GM12874 (cell line): ENCODE measurements around the gene BEGAIN.

Experiments
- TF ChIP-seq, protein P1 (sequence below): IDR thresholded peaks from 2 replicates; pipeline ENCODE4 v1.5.1; 2011; ENCODE audit warnings: low read depth, mild to moderate bottlenecking, control low read depth, low read length, moderate library complexity; ENCODE audit not compliant: insufficient read depth

The BEGAIN gene

DNA sequence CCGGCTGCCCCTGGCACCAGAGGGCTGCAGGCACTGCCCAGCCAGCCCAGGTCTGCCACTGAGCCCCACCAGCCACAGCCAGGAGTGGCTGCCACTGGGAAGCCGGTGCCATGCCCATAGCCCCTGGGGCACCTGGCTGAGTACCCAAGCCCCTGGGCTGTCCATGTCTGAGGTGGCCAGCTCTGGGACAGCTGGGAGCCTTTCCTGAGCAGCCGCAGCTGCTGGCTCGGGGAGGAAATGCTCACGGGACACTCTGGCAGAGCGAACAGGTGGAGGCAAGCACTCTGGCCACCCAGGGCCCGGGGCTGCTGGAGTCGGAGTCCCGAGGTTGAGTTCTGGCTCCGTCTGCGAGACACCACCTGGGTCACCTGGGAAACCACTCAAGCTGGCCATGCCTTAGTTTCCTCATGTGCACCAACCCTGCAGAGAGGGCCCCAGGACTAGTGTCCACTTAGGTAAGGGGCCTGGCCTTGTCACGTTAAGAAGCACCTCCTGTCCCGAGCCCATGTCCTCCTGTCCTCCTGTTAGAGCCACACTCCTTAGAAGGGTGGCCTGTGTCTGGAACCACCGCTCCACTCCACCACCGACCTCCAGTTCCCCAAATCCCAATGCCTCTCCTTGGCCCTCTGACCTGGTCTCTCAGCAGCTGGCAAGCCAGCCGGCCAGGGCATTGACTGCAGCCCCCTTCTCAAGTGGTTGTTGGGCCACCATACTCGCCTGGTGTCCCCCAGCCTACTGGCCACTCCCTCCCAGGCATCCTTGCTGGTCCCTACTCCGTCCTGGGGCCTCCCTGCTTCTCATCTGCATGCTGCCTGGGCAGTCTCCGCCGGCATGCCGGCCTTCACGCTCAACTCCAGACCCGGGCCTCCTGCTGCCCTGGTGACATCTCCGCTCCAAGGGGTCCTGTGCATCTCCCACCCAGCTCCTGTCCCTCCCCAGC, 45.3 kb downstream of the BEGAIN start:
- TF ChIP-seq, protein P1, sequence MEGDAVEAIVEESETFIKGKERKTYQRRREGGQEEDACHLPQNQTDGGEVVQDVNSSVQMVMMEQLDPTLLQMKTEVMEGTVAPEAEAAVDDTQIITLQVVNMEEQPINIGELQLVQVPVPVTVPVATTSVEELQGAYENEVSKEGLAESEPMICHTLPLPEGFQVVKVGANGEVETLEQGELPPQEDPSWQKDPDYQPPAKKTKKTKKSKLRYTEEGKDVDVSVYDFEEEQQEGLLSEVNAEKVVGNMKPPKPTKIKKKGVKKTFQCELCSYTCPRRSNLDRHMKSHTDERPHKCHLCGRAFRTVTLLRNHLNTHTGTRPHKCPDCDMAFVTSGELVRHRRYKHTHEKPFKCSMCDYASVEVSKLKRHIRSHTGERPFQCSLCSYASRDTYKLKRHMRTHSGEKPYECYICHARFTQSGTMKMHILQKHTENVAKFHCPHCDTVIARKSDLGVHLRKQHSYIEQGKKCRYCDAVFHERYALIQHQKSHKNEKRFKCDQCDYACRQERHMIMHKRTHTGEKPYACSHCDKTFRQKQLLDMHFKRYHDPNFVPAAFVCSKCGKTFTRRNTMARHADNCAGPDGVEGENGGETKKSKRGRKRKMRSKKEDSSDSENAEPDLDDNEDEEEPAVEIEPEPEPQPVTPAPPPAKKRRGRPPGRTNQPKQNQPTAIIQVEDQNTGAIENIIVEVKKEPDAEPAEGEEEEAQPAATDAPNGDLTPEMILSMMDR = no peak

DNA sequence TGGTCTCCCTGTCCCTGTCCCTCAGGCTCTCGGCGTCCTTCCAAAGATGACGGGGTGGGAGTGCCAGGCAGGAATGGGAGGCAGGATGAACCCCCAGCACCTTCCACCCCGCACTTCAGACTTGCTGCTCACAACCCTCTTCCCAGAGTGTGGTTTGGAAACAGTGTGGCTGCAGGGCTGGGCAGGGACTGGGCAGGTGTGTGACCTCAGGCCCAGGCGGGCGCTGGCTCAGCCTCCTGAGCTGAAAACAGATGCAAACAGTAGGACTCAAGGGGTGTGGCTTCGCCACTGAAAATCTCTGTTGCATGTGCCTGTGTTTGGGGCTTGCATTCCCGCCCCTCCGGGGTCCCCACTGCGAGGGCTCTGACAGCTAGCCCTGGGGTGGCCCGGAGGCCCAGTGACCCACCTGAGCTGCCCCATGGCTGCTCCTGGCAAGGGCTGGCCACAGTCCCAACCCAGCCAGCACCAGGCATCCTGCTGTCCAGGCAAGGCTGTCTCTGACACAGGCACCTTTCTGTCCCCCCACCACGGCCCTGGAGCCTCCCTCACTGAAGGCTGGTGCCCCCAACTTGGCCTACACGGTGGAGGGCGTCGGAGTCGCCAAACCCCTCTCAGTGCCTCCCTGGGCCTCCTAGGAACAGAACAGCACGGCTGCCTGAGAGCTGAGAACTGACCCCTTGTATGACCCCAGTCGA, 46.1 kb downstream of the BEGAIN start:
- TF ChIP-seq, protein P1 = no peak

DNA sequence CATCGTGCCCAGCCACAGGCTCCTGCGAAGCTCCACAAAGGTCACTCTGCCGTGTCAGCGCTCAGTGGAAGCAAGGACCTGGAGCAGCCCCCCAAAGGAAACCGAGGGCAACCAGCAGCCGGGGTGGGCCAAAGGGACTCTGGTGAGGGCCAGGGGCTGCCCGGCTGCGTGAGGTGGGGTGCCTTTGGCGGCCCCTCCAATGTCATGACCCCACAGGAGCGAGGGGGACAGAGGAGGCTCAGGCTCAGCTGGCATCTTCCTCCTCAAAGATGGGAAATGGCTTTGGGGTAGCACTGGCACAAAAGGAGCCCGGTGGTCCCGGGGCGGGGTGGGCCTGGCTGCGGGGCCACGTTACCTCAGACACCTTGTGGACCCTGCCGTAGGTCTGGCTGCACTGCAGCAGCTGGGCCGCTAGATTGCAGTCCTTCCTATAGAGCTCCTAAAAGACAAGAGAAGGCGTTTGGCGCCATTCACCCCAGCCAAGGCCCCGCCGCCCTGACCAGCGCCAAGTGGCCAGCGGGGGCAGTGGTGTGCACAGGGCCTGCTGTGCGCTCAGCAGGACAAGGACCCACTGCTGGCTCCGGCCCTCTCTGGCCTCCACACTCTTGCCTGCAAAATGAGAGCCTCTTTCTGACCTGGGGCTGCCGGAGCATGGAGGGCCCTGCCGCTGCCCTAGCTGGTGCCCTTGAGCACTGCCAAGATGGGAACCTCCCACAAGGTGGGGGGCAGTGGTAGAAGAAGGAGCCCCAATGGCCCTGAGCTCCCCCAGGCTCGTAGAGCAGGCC, 46.9 kb downstream of the BEGAIN start:
- TF ChIP-seq, protein P1 = peak; percentile 21; the same call in 1 of the 2 replicates

DNA sequence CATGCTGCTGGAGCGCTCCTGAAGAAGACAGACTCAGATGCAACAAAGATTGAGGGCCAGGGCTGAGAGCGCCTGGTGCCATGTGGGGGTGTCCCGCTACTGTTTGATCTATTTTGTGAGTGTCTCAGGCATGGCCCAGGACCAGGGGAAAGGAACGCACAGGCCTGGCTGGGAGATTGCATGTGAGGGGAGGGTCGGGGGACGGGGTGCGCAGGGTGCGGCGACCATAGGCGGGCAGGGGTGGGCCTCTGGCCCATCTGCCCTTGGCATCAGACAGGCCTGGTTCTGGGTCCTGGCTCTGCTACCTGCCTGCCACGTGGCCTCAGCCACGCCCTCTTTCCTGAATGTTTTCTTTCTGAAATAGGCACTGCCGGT, 47.5 kb downstream of the BEGAIN start:
- TF ChIP-seq, protein P1 = no peak

DNA sequence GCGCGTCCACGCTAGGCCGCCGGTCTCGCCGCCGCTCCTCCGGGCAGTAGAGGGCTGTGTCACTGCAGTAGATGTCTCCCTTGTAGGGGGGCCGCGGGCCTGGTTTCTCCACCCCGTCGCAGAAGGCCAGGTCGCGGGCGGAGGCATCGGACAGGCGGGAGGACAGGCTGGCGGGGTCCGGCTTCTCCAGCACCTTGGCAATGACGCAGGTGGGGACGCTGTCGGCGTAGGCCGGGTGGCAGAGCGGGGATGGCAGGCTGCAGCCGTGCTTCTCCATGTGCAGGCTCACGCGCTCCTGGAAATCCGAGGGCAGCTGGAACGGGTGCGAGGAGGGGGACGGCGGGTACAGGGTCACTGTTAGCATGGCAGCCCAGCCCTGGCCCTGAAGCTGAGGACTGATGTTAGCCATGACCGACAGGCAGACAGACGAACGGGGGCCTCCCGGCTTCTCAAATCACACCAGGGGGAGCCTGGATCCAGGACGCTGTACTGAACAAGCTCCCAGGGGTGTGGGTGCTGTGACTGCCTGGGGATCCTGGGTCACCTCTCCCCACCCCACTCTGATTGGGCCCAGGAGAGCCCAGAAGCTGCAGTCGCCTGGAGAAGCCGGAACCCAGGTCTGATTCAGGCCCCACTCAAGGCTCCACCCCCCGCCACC, 48.1 kb downstream of the BEGAIN start:
- TF ChIP-seq, protein P1 = no peak

DNA sequence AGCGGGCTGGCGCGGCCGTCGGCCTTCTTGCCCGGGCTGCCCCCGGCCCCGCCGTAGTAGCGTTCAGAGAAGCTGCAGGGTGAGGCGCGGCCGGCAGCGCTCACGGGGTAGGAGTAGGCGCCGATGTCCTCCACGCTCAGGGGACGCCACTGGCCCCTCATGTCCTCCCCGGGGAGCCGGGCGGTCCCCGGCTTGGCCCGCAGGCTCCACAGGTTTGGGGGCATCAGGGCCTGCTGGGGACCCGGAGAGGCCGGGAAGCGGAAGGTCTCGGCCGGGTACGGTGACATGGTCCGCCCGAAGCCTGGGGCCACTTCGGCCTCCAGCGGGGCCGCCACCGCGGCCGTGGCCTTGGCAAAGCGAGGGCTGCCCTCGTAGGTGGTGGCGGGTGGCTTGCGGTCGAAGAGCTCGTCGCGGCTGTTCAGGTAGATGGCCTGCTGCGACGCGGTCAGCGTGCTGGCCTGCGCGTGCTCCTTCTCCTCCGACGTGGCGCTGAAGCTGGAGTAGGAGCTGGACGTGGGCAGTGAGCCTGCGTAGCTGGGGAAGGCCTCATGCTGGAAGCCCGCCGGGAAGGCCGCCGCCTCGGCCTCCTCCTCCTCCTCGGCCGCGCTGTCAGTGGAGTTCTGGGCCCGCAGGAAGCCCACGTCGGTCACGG, 48.7 kb downstream of the BEGAIN start:
- TF ChIP-seq, protein P1 = no peak
